Smooth muscle cell of the coronary artery (primary cell): ENCODE data around the gene CT45A5. TPM values are rescaled to one million over a fixed set of nuclear protein-coding genes. Genes with fewer than 3 reads are reported as not detected.

ENCODE experiments used
- total RNA-seq: library from RNA; depleted of rRNA; stranded (reverse); fragments of >200 nt; gene quantifications from 2 replicates; pipeline ENCODE4 v1.2.3, GENCODE V29; 2014; ENCODE audit warnings: low replicate concordance

The CT45A5 gene
- not detected in 2 replicates for total RNA-seq

GRCh38 chrX:135785403-135785802 lies at the start of gene CT45A5:
TSS of gene CT45A5 (minus strand) at chrX:135785503. CDS start at chrX:135781729, 3,774 bp downstream.

GRCh38 chrX:135819912-135820311 lies 34.6 kb upstream of the CT45A5 start, which contains the start of gene CT45A2:
TSS of gene CT45A2 (minus strand) at chrX:135820012. CDS start at chrX:135816265, 3,747 bp downstream.

GRCh38 chrX:135802687-135803086 lies 17.4 kb upstream of the CT45A5 start, which contains the start of gene CT45A6:
TSS of gene CT45A6 (minus strand) at chrX:135802787. CDS start at chrX:135798993, 3,794 bp downstream.

DNA sequence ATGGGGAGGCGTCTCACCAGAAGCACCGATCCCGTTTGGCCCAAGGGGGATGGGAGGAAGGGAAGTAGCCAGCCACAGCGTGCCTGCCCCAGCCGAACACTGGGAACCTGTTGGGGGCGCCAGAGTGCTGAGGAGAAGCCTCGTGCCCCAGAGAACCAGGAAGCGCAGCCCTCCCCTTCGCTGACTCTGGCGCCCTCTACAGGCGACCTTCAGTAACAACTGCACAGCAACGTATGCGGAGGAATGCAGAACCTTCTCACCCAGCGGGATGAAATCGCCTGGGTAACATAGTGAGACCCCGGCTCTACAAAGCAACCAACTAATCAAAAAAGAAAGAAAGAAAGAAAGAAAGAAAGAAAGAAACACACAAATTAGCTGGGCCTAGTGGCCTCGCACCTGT lies 17.2 kb downstream of the CT45A5 start, which contains the start of gene CT45A3:
Gene CT45A3, minus strand, starts transcription at position 101 of the 400 bp plus-strand sequence. CDS start 3,747 bp downstream, outside the sequence.

Other genes starting within 250 kb of the CT45A5 start
- gene CT45A1, start 71.9 kb downstream of the CT45A5 start, total RNA-seq, result not detected in 2 replicates
- not detected in 2 replicates for gene CT45A3, start 17.3 kb downstream of the CT45A5 start, total RNA-seq
- not detected in 2 replicates for gene CT45A6, start 17.3 kb upstream of the CT45A5 start, total RNA-seq
- gene CT45A2, start 34.5 kb upstream of the CT45A5 start, total RNA-seq, result not detected in 2 replicates
- gene CT45A7, start 51.8 kb upstream of the CT45A5 start, total RNA-seq, result not detected in 2 replicates
- gene CT45A8, start 69.0 kb upstream of the CT45A5 start, total RNA-seq, result not detected in 2 replicates
- not detected in 2 replicates for gene CT45A9, start 86.3 kb upstream of the CT45A5 start, total RNA-seq
- not detected in 2 replicates for gene CT45A10, start 107.9 kb upstream of the CT45A5 start, total RNA-seq
- gene SAGE1, start 108.2 kb upstream of the CT45A5 start, total RNA-seq, result not detected in 2 replicates
- gene MMGT1, start 188.5 kb upstream of the CT45A5 start, total RNA-seq, result 2.2 and 5.0 TPM in 2 replicates
- gene SLC9A6, start 199.9 kb upstream of the CT45A5 start, total RNA-seq, result 13.7 and 14.9 TPM in 2 replicates